Pancreas (tissue), 10 donors: ENCODE data around the gene OSTC. TPM values are rescaled to one million over a fixed set of nuclear protein-coding genes. Genes with fewer than 3 reads are reported as not detected.

Experiments used
- ATAC-seq, 4 donors: fragments of 200-7000 bp; cut with Tn5 transposase; one replicate each; pipeline versions ENCODE4 v1.8.0 to v1.9.1; 2020; ENCODE audit warnings: mild to moderate bottlenecking in 4 of 4, moderate library complexity in 4 of 4
- DNase-seq, 6 donors: peaks; one replicate each; pipeline ENCODE4 v3.0.0-alpha.2; 2020
- FAIRE-seq: peaks from 2 replicates; lab custom pipeline; 2012; peaks lifted over from hg19 to GRCh38; lab: Jason Lieb, UNC
- H3K27ac ChIP-seq, 4 donors: fragments of 200-600 bp; sonication (generic); 1 replicate in 3 of 4; 2 replicates in 1 of 4; pipeline versions ENCODE4 v1.5.0 to v1.8.0; 2020
- H3K27me3 ChIP-seq, 4 donors: fragments of 200-600 bp; one replicate each; pipeline ENCODE4 v1.8.0; 2021
- H3K36me3 ChIP-seq, 3 donors: fragments of 200-600 bp; sonication (generic) in 1 of 3; one replicate each; pipeline versions ENCODE4 v1.5.0 to v1.8.0; 2020 to 2021
- H3K4me1 ChIP-seq, 3 donors: fragments of 200-600 bp; one replicate each; pipeline ENCODE4 v1.8.0; 2021
- H3K4me3 ChIP-seq, 4 donors: fragments of 200-600 bp; sonication (generic) in 2 of 4; one replicate each; pipeline versions ENCODE4 v1.5.0 to v1.8.0; 2020 to 2021
- H3K9me3 ChIP-seq, 4 donors: fragments of 200-600 bp; one replicate each; pipeline ENCODE4 v1.8.0; 2021
- WGBS, 2 donors: extraction: QIAGEN DNeasy Blood & Tissue Kit; methylation state at CpG; one replicate each; pipeline ENCODE4 v1.1.7; 2013; 5-methylcytosine and 5-hydroxymethylcytosine counted together
- intact Hi-C, 3 donors: fragments of 100-400 bp; cut with DNase I; formaldehyde crosslinking; loops; one replicate each; pipeline versions ENCODE4 v1.11.1 to v1.14.2; 2022
- polyA plus RNA-seq, 2 donors: library from polyadenylated mRNA; stranded (reverse); fragments of 200-250 nt; gene quantifications; one replicate each; pipeline ENCODE4 v1.2.3, GENCODE V29; 2013
- total RNA-seq, 6 donors: library from RNA; stranded (reverse); fragmentation: NEBNext Ultra II Directional in 4 of 6; extraction: Animal tissue kit (Norgen Biotek cat#: 25700) in 4 of 6; gene quantifications; one replicate each; pipeline versions ENCODE4 v1.2.1 to v1.2.4, GENCODE V29; 2021 to 2023
- TF ChIP-seq, protein P1 (sequence below), 4 donors: fragments of 200-600 bp; sonication (generic) in 3 of 4; IDR thresholded peaks; one replicate each; pipeline versions ENCODE4 v1.5.0 to v1.8.0; 2021; ENCODE audit warnings: antibody characterized with exemption in 4 of 4
- donor health status: healthy with polysubstance abuse.
- donor health status: DM: no; HTN: no; CAD: no; lungs with moderate emphysema.
- donor health status: DM: no; HTN: no; CAD: no.
- donor health status: control.
- donor health status: control.
- donor health status: Bipolar disorder and iron deficiency.
- donor health status: DM: yes; HTN: yes; CAD: no.
- donor health status: DM: no; HTN: no; CAD: no.
- donor health status: DM: no; HTN: no; CAD: no.
- donor health status: DM: yes; HTN: yes; CAD: no.

OSTC gene
- total and polyA plus RNA-seq, 8 donors, result 38.1 to 75.4 (median 60.6) TPM

DNA sequence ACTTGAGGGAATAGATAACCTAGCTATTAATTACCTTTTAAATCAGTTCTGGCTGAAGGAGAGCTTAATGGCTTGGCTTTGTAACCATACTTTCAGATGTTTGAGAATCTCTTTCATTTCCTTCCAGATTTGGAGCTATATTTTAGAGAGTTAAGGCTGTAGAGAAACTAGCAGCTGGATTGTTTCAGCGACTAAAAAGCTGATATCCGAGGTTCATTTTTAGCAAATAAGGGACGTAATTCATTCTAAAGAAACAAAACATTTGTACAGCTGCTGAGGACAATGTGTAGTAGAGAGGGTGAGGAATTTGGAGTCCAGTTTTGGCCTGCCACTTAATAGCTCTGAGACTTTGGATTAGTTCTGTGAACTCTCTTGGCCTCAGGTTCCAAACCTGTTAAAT lies 12.2 kb downstream of the OSTC start:
- DNase-seq (no peak), FAIRE-seq (no peak), ATAC-seq (no peak)
- H3K9me3 ChIP-seq, result no peaks in the 10 kb centered on the region
- TF ChIP-seq, protein P1, sequence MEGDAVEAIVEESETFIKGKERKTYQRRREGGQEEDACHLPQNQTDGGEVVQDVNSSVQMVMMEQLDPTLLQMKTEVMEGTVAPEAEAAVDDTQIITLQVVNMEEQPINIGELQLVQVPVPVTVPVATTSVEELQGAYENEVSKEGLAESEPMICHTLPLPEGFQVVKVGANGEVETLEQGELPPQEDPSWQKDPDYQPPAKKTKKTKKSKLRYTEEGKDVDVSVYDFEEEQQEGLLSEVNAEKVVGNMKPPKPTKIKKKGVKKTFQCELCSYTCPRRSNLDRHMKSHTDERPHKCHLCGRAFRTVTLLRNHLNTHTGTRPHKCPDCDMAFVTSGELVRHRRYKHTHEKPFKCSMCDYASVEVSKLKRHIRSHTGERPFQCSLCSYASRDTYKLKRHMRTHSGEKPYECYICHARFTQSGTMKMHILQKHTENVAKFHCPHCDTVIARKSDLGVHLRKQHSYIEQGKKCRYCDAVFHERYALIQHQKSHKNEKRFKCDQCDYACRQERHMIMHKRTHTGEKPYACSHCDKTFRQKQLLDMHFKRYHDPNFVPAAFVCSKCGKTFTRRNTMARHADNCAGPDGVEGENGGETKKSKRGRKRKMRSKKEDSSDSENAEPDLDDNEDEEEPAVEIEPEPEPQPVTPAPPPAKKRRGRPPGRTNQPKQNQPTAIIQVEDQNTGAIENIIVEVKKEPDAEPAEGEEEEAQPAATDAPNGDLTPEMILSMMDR (IDR thresholded peaks at IDR 0.05), result no peak
- peaks cover 0 to 14% (median 10%) of the 10 kb centered on the region in 3 donors for H3K36me3 ChIP-seq
- H3K4me3 ChIP-seq, result no peak overlapping the region
- H3K27me3 ChIP-seq, result no peaks in the 10 kb centered on the region
- 50 to 53% methylated on average over 3 of the region's 3 CpGs for WGBS, 2 donors
- no peak overlapping the region for H3K27ac ChIP-seq
- intact Hi-C loops, result no loop called here
- no peaks in the 10 kb centered on the region for H3K4me1 ChIP-seq

GRCh38 chr4:108674356-108674977 lies 24.1 kb downstream of the OSTC start:
- WGBS, 2 donors, result 69 to 83% methylated on average over 4 of the region's 4 CpGs

GRCh38 chr4:108681321-108681809 lies 31.0 kb downstream of the OSTC start:
- intact Hi-C loops, result no loop called here
- Histone ChIP-seq H3K4me3 (no peak overlapping the region), H3K27ac (no peak overlapping the region), H3K27me3 (no peaks in the 10 kb centered on the region), H3K4me1 (no peaks in the 10 kb centered on the region), H3K9me3 (no peaks in the 10 kb centered on the region), H3K36me3 (no peaks in the 10 kb centered on the region)
- TF ChIP-seq, protein P1 (IDR thresholded peaks at IDR 0.05), result no peak
- no peak for FAIRE-seq
- 90% methylated on average over 5 of the region's 5 CpGs for WGBS, 2 donors
- no peak for DNase-seq
- no peak for ATAC-seq

More at GRCh38 chr4:108674356-108674977, 24.1 kb downstream of the OSTC start:
- H3K27me3 ChIP-seq, result no peaks in the 10 kb centered on the region
- FAIRE-seq (no peak), ATAC-seq (no peak), DNase-seq (no peak)
- no peaks in the 10 kb centered on the region for H3K36me3 ChIP-seq
- H3K27ac ChIP-seq, result no peak overlapping the region
- no peak overlapping the region for H3K4me3 ChIP-seq
- intact Hi-C loops, result no loop called here
- TF ChIP-seq, protein P1 (IDR thresholded peaks at IDR 0.05), result no peak
- no peaks in the 10 kb centered on the region for H3K9me3 ChIP-seq
- H3K4me1 ChIP-seq, result no peaks in the 10 kb centered on the region

DNA sequence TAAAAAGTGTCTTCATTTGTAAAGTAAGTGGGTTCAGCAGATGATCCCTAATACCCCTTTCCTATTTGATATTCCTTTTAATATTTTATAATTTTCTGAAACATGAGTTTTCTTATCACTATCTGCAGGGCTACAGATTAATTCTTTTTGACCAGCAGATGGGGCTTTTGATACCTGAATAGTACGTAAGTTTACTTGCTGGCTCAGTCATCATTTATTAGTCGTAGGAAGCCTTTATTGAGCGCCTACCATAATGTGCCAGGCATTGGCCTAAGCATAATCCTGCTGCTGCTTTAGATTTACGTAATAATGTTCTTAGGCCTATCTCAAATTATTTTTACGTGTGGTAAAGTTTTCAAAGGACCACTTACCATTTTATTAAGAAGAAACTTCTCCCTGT lies 33.1 kb downstream of the OSTC start:
- Histone ChIP-seq H3K9me3 (no peaks in the 10 kb centered on the region), H3K4me3 (no peak overlapping the region), H3K27me3 (no peaks in the 10 kb centered on the region), H3K4me1 (no peaks in the 10 kb centered on the region), H3K36me3 (no peaks in the 10 kb centered on the region), H3K27ac (no peak overlapping the region)
- DNase-seq, result no peak
- FAIRE-seq, result no peak
- TF ChIP-seq, protein P1 (IDR thresholded peaks at IDR 0.05), result no peak
- 14 to 21% methylated on average over 5 of the region's 5 CpGs for WGBS, 2 donors
- intact Hi-C loops, result no loop called here
- ATAC-seq, result peak in 3 of 4 donors; percentile 47 to 59 (median 53)

- WGBS, 2 donors, result 75 to 80% methylated on average over 4 of the region's 4 CpGs
- TF ChIP-seq, protein P1 (IDR thresholded peaks at IDR 0.05), result no peak
- Histone ChIP-seq H3K9me3 (no peaks in the 10 kb centered on the region), H3K36me3 (no peaks in the 10 kb centered on the region), H3K27ac (no peak overlapping the region), H3K4me3 (no peak overlapping the region), H3K27me3 (no peaks in the 10 kb centered on the region), H3K4me1 (no peaks in the 10 kb centered on the region)
- FAIRE-seq (no peak), ATAC-seq (no peak), DNase-seq (no peak)
- intact Hi-C loops, result no loop called here
Measured at GRCh38 chr4:108685036-108685686, 34.8 kb downstream of the OSTC start.
